RWPE1 (cell line): ENCODE data around the gene AWAT2.

Source experiments
- CTCF ChIA-PET: fragments of 350-600 bp; sonication (Branson Sonifier 250); formaldehyde crosslinking; extraction: SDS; loops from one replicate; lab custom pipeline; 2021; lab: Yijun Ruan, JAX
- POLR2A ChIA-PET: fragments of 400-600 bp; formaldehyde crosslinking; extraction: SDS; loops from one replicate; lab custom pipeline; 2020; ENCODE audit warnings: antibody characterized with exemption; ENCODE audit not compliant: low non-redundant PET; lab: Yijun Ruan, JAX
- DNase-seq: peaks from one replicate; pipeline ENCODE4 v3.0.0; 2012; ENCODE audit warnings: low spot score
- H3K27ac ChIP-seq: fragments of 450-650 bp; 2 replicates; pipeline ENCODE4 v1.5.1; 2017
- TF ChIP-seq, protein P1 (sequence below): fragments of 450-650 bp; conservative IDR thresholded peaks from 2 replicates; pipeline ENCODE4 v1.5.1; 2017; ENCODE audit warnings: low read depth, mild to moderate bottlenecking

AWAT2 gene

DNA sequence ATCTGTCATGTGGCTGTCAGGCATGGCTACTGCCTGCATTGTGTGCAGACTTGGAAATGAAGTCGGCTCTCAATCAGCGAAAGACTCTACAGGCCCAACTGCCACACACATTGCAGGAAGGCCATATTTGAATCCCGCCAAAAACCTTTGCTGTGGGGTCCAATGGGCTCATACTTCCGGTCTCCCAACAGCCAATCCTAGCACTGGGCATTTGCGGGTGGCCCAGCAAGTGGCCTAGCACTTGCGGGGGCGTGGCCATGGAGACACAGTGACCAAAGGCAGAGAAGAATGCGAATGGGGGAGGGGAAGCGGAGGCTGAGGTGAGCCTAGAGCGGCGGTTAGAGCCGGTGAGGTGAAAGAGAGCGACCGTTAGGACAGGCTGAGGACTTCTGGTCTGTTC is 12.3 kb upstream of the AWAT2 start, which contains the start of gene OTUD6A:
OTUD6A (plus strand) TSS at position 382 of the 400 bp plus-strand sequence. CDS start 68 bp downstream, outside the sequence.
- CTCF ChIA-PET: no interaction called here
- TF ChIP-seq, protein P1, sequence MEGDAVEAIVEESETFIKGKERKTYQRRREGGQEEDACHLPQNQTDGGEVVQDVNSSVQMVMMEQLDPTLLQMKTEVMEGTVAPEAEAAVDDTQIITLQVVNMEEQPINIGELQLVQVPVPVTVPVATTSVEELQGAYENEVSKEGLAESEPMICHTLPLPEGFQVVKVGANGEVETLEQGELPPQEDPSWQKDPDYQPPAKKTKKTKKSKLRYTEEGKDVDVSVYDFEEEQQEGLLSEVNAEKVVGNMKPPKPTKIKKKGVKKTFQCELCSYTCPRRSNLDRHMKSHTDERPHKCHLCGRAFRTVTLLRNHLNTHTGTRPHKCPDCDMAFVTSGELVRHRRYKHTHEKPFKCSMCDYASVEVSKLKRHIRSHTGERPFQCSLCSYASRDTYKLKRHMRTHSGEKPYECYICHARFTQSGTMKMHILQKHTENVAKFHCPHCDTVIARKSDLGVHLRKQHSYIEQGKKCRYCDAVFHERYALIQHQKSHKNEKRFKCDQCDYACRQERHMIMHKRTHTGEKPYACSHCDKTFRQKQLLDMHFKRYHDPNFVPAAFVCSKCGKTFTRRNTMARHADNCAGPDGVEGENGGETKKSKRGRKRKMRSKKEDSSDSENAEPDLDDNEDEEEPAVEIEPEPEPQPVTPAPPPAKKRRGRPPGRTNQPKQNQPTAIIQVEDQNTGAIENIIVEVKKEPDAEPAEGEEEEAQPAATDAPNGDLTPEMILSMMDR: no peak
- DNase-seq: no peak
- POLR2A ChIA-PET: no interaction called here
- no peak within 1 kb of the TSS for H3K27ac ChIP-seq

DNA sequence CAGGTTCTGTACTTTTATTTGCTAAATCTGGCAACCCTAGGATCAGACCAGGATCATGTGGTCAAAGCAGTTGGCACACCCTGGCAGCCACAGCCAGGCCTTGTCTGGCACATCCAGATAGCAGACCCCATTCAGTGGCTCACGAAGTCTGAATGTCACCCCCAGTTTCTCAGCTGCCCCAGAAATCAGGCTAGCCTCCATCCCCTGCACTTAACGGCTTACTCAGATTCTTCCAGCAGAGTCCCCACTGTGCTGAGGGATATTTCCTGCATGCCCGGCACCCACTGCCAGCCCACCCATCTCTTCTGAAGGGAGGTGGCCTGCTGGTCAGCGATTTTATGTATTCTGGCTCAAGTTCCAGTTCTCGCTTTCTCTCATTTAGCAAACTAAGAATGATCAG is 4.7 kb upstream of the AWAT2 start:
- TF ChIP-seq, protein P1: no peak
- POLR2A ChIA-PET: no interaction called here

DNA sequence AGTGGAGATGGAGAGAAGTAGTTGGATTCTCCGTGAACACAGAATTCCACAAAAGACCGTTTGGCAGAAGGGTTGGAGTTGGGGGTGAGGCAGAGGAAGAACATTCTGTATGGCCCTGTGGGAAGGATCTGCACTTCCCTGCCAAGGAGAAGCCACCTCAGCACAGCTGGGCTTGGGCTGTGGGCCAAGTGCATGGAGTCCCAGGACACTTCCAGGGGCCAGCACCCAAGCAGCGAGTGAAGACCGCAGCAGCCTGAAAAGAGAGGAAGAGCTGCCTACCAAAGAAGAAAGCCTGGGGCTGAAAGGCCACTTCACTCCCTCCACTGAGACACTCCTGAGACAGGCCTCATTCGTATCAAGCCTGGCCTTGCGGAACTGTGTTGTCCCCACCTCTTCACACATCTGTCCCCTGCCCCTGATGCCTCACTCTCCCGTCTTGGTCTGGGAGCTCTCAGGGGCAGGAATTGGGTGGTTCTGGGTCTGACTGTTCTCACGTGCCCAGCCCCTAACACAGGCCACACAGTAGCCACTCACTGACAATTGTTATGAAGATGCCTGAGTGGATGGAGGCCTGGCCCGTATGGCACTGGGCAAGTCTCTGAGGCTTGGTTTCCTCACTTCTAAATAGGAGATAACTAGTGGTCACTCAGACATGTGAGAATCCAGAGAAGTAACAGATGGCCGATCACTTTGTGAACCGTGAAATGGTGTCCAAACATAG is 3.3 kb upstream of the AWAT2 start:
- POLR2A ChIA-PET: no interaction called here
- TF ChIP-seq, protein P1: no peak
- no peak for DNase-seq
- no peak overlapping the region for H3K27ac ChIP-seq
- CTCF ChIA-PET: no interaction called here

More for the DNA sequence above, 4.7 kb upstream of the AWAT2 start:
- CTCF ChIA-PET: no interaction called here
- no peak overlapping the region for H3K27ac ChIP-seq
- no peak for DNase-seq

DNA sequence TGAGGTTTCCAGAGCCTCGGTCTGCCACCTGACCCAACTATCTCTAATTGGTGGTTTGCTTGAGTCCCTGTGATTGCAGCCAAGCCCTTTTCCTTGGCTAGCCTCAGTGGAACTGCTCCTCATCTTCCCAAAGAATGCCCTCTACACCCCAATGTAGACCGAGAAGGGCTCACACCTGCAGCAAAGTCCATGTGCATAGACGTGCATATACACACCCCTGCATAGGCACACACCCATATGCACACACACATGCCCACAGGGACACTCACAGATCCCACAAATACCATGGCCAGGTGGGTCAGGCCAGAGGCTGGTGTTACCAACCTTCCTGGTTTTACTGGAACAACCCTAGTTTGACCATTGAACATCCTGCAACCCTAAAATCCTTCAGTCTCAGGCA is 332 bp downstream of the AWAT2 start:
- no peak overlapping the region for H3K27ac ChIP-seq
- TF ChIP-seq, protein P1: no peak
- ChIA-PET CTCF (no interaction called here), POLR2A (no interaction called here)
- DNase-seq: no peak

DNA sequence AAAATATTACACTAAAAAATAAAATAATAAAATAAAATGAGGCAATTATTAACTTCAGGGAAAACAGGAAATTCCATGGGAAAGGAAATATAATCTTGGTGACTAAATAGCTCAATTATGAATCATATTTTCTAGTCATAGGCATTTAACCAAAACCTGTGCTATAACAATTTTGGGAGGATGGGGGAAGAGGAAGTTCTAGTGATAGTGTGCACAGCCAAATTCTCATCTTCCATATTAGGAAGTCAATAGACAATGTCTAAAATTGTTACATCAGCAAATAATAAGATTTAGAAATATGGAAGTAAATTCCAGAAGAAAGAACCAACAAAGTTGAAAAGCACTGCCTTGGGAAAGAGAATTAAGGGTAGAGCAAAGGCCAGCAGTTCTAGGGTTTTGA is 2.8 kb downstream of the AWAT2 start:
- TF ChIP-seq, protein P1: no peak
- ChIA-PET POLR2A (no interaction called here), CTCF (no interaction called here)
- peak; percentile 31 for DNase-seq
- peak overlapping the region; percentile 40; the same call in 1 of the 2 replicates for H3K27ac ChIP-seq

DNA sequence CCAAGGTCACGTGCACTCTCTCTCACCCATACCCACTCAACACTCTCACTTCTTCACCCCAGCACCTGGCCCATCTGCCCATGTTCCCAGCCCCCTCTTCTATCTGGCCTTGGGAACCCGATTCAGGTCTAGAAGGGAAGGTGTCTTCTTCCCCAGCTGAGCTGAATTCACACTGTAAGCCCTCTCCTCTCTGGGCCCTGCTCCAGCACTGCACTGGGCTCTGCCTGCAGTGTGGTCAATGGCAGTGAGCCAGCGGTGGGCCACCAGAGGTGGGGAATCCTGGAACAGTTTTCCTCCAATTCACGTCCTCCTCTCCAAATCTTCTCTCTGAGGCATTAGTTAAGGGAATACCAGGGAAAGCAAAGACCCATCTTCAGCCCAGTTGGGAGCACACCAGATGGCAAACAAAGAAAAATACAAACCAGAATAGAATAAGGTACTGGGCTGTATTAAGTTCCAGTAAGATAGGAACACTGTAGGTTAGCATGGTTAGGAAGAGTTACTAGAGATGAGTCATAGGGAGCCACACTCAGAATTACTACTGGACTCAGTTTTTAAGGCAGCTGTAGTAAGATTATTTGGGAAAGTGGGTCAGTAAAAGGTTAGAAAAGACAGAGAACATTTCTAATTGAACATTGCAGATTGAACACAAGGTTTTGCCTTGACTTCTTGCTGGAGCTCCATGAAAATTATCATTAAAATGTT is 5.0 kb downstream of the AWAT2 start:
- no peak for DNase-seq
- ChIA-PET CTCF (no interaction called here), POLR2A (no interaction called here)
- no peak overlapping the region for H3K27ac ChIP-seq
- TF ChIP-seq, protein P1: no peak
